Peyer's patch (tissue), 4 donors: Measurements from ENCODE around the gene CDSN. TPM values are rescaled to one million over a fixed set of nuclear protein-coding genes. Genes with fewer than 3 reads are reported as not detected.
A peak's percentile ranks its signal among the peaks of the same experiment; 100 is the strongest.

Experiments
- DNase-seq, 3 donors: peaks; one replicate each; pipeline ENCODE4 v3.0.0-alpha.2; 2017 to 2019
- H3K27ac ChIP-seq, 4 donors: fragments of 200-600 bp; sonication (generic); one replicate each; pipeline ENCODE4 v1.5.1; 2016 to 2019
- H3K27me3 ChIP-seq, 2 donors: fragments of 200-600 bp; sonication (generic); one replicate each; pipeline ENCODE4 v1.5.1; 2019
- H3K36me3 ChIP-seq, 3 donors: fragments of 200-600 bp; sonication (generic); one replicate each; pipeline ENCODE4 v1.5.1; 2016 to 2019
- H3K4me1 ChIP-seq, 4 donors: fragments of 200-600 bp; sonication (generic); one replicate each; pipeline ENCODE4 v1.5.1; 2016 to 2019
- H3K4me3 ChIP-seq, 4 donors: fragments of 200-600 bp; sonication (generic); 1 replicate in 3 of 4; 2 replicates in 1 of 4; pipeline ENCODE4 v1.5.1; 2016 to 2019; ENCODE audit warnings: mild to moderate bottlenecking in 1 of 4
- H3K9me3 ChIP-seq, 4 donors: fragments of 200-600 bp; sonication (generic); one replicate each; pipeline ENCODE4 v1.5.1; 2016 to 2019; ENCODE audit warnings: mild to moderate bottlenecking in 1 of 4
- CTCF ChIP-seq, 6 experiments: fragments of 450-650 bp in 4 of 6; fragments of 200-600 bp in 2 of 6; sonication (generic) in 1 of 6; IDR thresholded peaks; one replicate each; pipeline ENCODE4 v1.5.1; 2017 to 2019; ENCODE audit warnings: antibody characterized with exemption in 6 of 6, mild to moderate bottlenecking in 3 of 6, moderate library complexity in 1 of 6
- POLR2A ChIP-seq, 2 donors: fragments of 450-650 bp; IDR thresholded peaks; one replicate each; pipeline ENCODE4 v1.5.1; 2017; ENCODE audit warnings: antibody characterized with exemption in 2 of 2, mild to moderate bottlenecking in 2 of 2, moderate library complexity in 2 of 2
- total RNA-seq, 4 donors: library from RNA; depleted of rRNA; stranded (reverse); fragments of >200 nt; gene quantifications; one replicate each; pipeline ENCODE4 v1.1.0, GENCODE V29; 2016

The CDSN gene
- total RNA-seq, 4 donors from 2014 or later, result 0.54 TPM; not detected in 3

- H3K27me3 ChIP-seq, result no peaks in the 10 kb centered on the region
- H3K4me3 ChIP-seq, result peak overlapping the region in 1 of 4 donors; percentile 9
- no peaks in the 10 kb centered on the region for H3K9me3 ChIP-seq
- peak in 1 of 3 donors; percentile 45 for DNase-seq
- H3K36me3 ChIP-seq, result no peaks in the 10 kb centered on the region
- TF ChIP-seq POLR2A (IDR thresholded peaks at IDR 0.05) (no peak), CTCF (IDR thresholded peaks at IDR 0.05) (no peak)
- peak overlapping the region in 1 of 4 donors; percentile 25 for H3K27ac ChIP-seq
- peaks cover 0 to 12% (median 0%) of the 10 kb centered on the region in 4 donors for H3K4me1 ChIP-seq
Observed at GRCh38 chr6:31116661-31117385, 3.4 kb downstream of the CDSN start.

- Histone ChIP-seq H3K36me3 (no peaks in the 10 kb centered on the region), H3K4me3 (no peak overlapping the region), H3K27ac (no peak overlapping the region), H3K4me1 (peaks cover 0 to 12% (median 0%) of the 10 kb centered on the region in 4 donors), H3K27me3 (no peaks in the 10 kb centered on the region), H3K9me3 (no peaks in the 10 kb centered on the region)
- no peak for TF ChIP-seq POLR2A (IDR thresholded peaks at IDR 0.05)
- DNase-seq, result peak in 1 of 3 donors; percentile 28
Observed at GRCh38 chr6:31115941-31116560, 4.2 kb downstream of the CDSN start.

GRCh38 chr6:31114970-31115849 lies 5.0 kb downstream of the CDSN start:
- Histone ChIP-seq H3K27me3 (no peaks in the 10 kb centered on the region), H3K9me3 (no peaks in the 10 kb centered on the region), H3K4me3 (peak overlapping the region in 2 of 4 donors; percentile 41 to 55), H3K36me3 (no peaks in the 10 kb centered on the region), H3K4me1 (peaks cover 0 to 12% (median 0%) of the 10 kb centered on the region in 4 donors), H3K27ac (peak overlapping the region in 3 of 4 donors; percentile 50 to 86 (median 85))
- DNase-seq, result peak in 1 of 3 donors; percentile 44
- TF ChIP-seq POLR2A (IDR thresholded peaks at IDR 0.05) (no peak), CTCF (IDR thresholded peaks at IDR 0.05) (peak in 3 of 6 experiments; percentile 33 to 48 (median 42))

- peak within 1 kb of the TSS in 2 of 4 donors; percentile 41 to 55 for H3K4me3 ChIP-seq
- peak within 1 kb of the TSS in 3 of 4 donors; percentile 50 to 86 (median 85) for H3K27ac ChIP-seq
- H3K36me3 ChIP-seq, result no peaks in the 10 kb centered on the region
- H3K4me1 ChIP-seq, result peaks cover 0 to 12% (median 0%) of the 10 kb centered on the region in 4 donors
- peak; percentile 23 to 66 for TF ChIP-seq POLR2A (IDR thresholded peaks at IDR 0.05)
- no peak for TF ChIP-seq CTCF (IDR thresholded peaks at IDR 0.05)
- no peaks in the 10 kb centered on the region for H3K9me3 ChIP-seq
- peak in 2 of 3 donors; percentile 84 to 92 for DNase-seq
- H3K27me3 ChIP-seq, result no peaks in the 10 kb centered on the region
Observed at GRCh38 chr6:31114541-31114878, 5.7 kb downstream of the CDSN start, which contains the start of gene PSORS1C1. PSORS1C1 (plus strand) TSS chr6:31114800; CDS start chr6:31129633, 14,833 bp downstream.

GRCh38 chr6:31113861-31114540 lies 6.2 kb downstream of the CDSN start:
- Histone ChIP-seq H3K9me3 (no peaks in the 10 kb centered on the region), H3K4me3 (no peak overlapping the region), H3K27me3 (no peaks in the 10 kb centered on the region), H3K4me1 (peaks cover 0 to 12% (median 0%) of the 10 kb centered on the region in 4 donors), H3K27ac (peak overlapping the region in 2 of 4 donors; percentile 85 to 86), H3K36me3 (no peaks in the 10 kb centered on the region)
- no peak for DNase-seq
- TF ChIP-seq POLR2A (IDR thresholded peaks at IDR 0.05) (no peak), CTCF (IDR thresholded peaks at IDR 0.05) (no peak)
